ENCODE data around the gene AP2B1.
"Not testable (repeated sequence)": the region's sequence is repeated elsewhere in the genome, so short reads cannot be mapped to it uniquely, and the experiment has no call there.

AP2B1 gene

DNA sequence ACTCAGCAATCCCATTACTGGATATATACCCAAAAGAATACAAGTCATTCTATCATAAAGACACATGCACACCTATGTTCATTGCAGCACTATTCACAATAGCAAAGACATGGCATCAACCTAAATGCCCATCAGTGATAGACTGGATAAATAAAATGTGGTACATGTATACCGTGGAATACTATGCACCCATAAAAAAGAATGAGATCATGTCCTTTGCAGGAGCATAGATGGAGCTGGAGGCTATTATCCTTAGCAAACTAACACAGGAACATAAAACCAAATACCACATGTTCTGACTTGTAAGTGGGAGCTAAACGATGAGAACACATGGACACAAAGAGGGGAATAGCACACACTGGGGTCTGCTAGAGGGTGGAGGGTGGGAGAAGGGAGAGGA is 116.2 kb downstream of the AP2B1 start:
- ATAC-seq, result not testable (repeated sequence)

DNA sequence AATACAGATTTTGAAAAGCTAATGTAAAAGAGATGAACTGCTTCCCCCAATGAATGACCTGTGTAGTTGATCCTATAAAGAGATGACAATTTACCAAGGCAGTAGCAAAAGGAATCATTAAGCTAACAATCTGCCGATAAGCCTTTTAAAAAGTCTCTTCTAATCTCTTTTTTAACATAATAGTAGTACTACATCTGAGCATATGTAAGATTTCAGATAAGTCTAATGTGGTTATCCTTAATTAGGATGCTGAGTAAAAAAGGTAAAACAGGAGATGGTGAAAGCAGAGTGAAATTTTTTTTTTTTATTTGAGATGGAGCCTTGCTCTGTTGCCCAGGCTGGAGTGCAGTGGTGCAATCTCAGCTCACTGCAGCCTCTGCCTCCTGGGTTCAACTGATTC is 118.1 kb downstream of the AP2B1 start:
- no peak for ATAC-seq

DNA sequence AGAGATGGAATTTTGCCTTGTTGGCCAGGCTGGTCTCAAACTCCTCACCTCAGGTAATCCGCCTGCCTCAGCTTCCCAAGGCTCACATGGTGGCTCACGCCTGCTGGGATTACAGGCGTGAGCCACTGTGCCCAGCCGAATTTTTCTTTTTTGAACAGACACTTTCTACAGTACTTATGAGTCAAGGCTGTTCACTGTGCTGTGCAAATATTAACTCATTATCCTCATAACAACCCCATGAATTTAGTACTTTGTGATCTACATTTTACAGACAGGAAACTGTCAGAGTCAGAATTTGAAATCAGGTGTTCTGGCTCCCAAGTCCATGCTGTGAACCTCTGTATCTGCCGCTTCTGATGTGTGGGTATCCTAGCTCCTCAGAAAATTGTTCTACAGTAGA is 118.6 kb downstream of the AP2B1 start:
- no peak for ATAC-seq

DNA sequence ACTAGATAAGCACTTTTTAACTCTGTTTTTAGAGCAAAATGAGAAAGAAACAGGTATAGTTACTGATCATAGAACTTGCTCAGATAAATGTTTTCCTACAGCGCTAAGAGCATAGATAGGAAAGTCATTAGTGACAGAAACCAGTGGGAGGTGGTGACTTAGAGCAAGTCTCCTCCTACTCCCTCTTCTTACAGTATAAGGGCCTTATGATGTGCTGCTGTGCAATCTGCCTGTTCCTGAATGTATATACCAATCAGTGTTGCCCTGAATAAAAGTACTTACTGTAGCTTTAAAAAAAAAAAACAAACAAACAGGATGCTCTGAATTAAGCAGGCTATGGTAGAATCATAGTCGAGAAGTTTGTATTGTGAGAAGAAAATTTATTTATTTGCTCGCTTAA is 121.0 kb downstream of the AP2B1 start:
- peak; percentile 73 to 91 for ATAC-seq

DNA sequence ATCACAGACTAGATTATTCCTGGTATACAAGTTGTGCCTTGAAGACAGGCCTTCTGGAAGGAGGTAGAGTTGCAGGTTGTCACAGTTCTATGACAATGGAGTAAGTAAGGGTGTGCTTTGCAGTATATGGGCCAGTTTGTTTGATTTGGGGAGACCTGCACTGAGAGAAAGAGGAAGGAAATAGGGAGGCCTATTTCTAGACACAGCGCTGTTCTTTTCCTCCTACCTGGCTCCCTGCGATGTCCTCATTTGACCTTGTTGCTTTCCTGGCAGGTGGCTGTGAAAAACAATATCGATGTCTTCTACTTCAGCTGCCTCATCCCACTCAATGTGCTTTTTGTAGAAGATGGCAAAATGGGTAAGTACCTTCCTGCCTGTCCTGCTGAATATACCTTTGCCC is 121.8 kb downstream of the AP2B1 start:
- ATAC-seq, result no peak

DNA sequence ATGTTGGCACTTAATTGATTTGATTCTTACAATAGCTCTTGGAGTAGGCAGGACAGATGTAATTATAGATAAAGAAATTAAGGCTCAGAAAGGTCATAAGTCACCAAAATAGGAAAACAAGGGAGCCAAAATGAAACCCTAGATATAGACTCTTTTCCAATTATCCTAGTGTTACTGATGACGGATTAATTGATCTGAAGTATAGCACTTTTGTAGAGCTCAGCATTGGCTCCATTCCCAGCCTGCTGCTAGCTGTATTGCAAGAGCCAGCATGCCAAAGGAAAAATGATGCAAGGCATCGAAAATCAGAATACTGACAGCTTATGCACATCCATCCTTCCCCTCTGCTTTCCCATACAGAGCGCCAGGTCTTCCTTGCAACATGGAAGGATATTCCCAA is 122.8 kb downstream of the AP2B1 start:
- no peak for ATAC-seq

DNA sequence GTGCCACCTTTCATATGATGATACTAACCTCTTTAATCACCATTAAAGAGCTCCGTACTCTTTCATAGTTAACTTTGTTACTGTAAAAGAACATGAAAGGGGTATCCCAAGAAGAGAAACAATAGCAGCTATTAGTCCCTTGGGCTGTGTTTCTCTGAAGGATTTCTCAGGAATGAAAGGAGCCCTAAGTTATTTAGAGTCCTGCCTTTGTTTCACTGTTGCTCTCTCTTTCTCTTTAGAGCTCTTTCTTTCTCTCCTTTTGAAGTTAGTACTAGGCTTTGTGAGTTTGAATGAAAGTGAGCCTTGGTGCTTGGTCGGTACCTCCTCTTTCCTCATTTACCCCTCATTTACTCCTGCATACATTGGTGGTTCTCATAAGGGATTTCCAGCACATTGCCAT is 123.8 kb downstream of the AP2B1 start:
- no peak for ATAC-seq

DNA sequence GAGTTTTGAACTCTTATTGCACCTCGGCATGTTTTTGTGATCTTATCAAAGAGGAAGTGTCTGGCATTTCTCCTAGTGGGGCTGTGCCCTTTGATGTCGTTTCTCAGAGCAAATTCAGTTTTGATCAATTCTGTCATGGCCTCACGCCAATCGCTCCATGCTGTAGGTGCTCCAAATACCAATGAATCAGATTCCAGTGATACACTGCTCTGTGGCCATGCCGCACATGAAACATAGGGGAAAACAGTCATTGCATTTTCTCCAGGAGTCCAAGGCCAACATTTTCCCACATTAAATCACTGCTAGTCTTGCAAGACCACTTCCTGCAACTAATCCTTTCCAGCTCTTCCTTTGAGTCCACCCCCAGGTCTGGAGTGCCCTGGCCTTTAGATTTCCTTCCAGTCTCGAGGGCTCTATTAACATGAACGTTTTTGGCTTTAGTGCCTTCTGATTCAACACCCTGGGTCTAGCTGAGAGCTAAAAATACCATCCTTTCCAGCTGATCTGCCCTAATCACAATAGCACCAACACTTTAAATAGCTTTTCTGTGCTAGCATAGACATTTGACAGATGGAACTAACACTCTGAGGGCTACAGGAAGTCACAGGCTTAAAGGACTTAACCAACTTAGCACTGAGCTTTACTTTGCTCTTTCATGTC is 126.1 kb downstream of the AP2B1 start:
- no peak for ATAC-seq

DNA sequence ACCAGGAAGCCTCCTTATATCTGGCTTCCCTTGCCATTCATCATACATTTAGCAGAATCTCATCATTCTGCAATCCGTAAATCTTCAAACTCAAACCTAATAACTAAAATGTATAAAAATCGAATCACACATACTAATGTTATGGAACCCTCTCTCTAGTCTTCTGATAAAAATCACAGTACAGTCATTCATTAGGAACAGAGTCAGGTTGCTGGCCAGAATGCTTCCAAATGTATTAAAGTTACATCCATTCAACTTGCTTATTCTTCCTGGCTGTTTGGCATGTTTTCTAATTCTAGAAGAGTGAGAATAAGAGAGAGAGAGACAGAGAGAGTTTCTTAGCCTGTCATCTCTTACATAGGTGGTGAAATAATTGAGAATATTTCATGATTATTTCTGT is 127.9 kb downstream of the AP2B1 start:
- ATAC-seq, result no peak

DNA sequence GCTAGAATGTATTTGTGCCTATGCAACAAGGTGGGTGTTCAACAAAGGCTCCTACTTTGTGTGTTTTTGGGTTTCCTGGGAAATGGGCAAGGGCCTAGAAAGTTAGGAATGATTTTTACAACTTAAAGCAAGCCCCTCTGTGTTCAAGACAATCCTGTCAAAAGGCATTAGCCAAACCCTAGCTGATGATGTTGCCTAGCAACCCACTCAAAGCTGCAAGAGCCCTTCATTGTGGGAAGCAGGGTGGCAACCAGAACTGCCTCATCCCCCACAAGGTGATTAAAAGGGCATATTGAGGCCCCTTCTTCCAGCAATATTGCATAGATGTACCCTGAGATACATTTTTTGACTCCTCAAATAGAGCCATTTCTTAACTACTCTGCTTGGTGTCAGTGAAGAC is 128.3 kb downstream of the AP2B1 start:
- no peak for ATAC-seq

DNA sequence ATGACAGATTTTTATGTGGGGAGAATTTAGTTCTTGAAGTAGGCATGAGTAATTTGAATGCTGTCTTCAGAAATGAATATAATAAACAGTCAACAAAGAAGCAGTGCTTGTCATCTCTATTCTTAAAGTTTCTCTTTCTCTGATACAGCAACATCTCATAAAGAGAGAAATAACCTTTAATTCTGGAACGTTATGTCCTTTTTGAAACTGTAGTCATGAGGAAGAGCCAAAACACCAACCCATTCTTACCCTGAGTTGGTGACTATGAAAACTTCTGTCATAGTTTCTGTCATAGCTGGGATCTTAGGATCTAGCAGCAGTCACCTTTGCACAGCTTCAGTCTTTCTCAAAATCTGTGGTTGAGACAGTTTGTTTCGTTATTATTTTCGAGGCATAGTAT is 129.1 kb downstream of the AP2B1 start:
- peak in 1 of 2 donors; percentile 20 for ATAC-seq

DNA sequence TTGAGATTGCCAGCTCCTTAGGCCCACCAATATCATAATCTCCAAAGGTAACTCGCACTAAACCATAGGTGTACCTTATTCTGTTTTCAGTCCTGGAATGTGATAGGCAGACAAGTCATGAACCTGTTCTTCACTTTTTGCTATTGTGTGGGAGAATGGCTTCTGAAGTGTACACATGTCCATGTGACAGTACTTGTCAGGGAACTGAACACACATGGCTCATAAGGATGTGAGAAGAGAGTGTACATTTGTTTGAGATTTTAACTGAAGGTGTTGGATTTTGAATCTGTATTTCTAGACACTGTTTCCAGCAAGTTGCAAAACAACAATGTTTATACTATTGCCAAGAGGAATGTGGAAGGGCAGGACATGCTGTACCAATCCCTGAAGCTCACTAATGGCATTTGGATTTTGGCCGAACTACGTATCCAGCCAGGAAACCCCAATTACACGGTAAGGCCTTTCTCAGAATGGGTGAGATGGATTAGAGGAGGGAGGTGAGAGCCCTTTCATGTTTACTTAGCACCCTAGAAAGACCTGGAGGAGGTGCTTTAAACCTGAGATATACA is 129.9 kb downstream of the AP2B1 start:
- no peak for ATAC-seq

DNA sequence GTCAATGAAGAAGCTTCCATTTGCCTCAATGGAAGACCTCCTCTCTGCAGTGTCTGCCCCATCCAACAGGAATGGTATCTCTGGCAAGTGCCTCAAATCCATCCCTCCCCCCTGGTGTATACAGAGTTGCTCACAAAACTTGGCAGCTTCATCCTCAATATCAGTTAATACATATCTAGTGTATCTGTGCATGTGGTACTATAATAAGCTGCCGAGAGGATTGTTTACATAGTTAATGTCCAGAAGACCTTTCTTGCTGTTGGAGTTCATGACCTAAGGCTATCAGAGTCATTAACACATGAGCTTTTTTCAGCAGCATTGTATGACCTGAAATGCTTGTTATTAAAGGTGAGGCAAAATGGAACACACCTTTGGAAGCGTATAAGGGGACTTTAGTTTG is 130.4 kb downstream of the AP2B1 start:
- ATAC-seq, result no peak

DNA sequence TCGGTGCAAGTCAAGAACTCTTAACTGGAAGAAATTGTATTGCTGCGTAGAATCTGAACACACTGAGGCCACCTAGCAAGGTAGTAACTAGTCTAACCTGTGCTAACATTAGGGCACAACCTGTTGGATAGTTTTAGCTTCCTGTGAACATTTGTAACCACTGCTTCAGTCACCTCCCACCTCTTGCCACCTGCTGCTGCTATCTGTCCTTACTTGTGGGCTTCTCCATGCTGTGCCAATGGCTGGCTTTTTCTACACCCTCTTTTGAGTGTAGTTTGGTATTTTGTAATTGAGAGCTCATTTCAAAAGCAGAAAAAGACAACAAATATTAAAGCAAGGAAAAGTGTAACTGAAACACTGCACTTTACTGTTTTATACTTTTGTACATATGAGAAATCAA is 136.6 kb downstream of the AP2B1 start:
- no peak for ATAC-seq

DNA sequence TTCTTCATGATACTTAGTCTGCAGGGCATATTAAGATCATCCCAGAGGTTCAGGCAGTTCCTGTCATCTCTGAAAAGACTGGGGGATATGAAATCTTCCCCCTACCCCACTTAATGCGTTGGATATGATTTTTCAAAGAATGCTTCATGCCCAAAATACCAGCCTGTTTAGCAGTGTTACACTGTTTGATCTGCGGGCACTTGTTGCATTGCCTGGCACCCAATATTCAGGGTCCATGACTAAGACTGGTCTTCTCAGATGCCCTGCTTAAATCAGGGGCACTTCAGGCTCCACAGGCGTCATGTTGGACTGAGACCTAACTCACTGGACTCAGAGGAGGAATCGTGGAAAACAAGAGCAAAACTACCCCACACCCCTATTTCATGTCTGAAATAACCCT is 137.9 kb downstream of the AP2B1 start:
- no peak for ATAC-seq

DNA sequence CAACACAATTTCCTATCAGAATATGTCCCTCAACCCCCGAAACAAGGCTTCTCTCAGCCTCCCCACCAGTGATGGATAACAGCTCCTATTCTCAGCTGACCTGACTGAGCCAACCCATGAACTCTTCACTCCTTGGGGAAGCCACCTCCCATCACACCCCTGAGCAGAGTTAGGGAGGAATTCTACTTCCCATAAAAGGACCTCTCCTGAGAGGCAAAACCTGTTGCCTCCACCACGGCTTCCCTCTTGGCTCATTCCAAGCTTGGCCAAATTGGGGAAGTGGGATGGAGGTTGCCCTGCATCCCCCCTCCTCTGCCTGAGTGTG is 138.6 kb downstream of the AP2B1 start:
- no peak for ATAC-seq

DNA sequence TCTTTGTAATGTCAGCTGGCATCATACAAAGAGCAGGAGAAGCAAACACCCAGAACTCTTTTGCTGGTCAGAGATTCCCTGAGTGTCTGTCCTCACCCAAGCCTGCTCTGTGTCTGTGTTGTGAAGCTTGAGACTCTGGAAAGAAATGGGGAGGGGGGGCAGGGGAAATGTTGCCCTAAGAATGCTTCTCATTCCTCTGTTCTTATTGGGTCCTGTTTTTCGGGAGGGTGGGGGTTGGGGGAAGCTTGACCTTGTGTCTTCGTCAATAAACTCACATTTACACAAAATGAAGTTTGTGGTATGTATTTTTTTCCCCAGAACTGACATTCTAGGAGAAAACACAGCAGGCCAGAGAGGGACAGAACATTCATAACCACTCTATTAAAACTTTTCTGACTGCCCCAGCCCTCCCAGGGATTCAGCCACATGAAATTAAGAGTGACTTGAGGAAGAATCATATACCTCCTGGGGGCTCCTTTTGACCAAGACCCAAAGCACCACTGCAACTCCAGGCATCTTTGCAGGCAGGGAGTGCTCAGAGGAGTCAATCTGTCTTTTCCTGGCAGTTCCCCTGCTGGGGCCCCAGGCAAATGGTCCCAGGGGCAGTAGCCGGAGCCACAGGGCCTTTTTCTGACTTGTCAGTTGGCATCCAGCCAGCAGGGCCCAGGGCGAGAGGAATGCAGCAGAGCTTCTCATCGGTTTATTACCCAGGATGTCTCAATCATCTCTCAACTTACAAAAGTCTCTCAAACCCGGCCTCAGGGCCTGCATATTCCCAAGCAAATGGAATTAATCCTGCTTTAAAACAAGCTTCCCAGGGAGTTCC is 139.2 kb downstream of the AP2B1 start:
- no peak for ATAC-seq

DNA sequence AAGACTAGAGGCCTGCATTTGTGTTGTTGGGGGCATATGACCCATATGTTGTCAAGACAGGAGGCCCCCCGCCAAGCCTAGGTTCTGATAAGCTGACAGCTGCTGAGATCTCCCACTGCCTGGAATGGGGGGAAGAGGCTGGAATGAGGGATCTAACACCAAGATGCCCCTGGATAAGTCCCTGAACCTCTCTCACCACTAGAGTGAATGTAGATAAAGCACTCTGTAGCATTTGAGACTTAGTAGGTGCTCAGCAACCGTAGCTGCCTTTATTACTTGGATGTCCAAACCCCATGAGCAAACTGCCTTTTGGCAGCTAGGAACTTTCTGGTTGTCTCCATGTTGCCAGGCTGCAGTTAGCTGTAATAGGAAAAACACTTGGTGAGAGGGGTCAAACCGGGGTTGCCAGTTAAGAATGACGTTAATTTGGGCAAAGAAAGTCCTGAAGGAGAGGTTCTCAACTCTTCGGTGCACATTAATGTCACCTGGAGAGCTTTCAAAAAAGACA is 139.9 kb downstream of the AP2B1 start:
- ATAC-seq, result no peak

DNA sequence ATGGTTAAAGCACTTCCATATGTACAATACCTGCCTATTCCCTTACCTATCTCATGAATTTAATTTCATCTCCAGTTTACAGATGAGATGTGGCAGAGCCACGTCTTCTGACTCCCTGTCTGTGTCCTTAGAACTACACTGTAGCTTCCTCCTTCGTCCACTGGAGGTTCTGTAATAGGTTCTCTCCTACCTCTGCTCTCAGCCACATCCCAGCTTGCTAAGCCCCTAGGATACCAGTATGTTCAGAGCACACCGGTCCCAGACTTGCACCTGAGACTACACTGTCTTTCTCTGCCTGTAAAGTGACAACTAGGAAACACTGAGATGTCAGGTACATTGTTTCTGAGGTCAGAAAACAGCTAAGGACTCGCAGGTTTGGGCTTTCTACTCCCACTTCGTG is 140.5 kb downstream of the AP2B1 start:
- ATAC-seq, result no peak

DNA sequence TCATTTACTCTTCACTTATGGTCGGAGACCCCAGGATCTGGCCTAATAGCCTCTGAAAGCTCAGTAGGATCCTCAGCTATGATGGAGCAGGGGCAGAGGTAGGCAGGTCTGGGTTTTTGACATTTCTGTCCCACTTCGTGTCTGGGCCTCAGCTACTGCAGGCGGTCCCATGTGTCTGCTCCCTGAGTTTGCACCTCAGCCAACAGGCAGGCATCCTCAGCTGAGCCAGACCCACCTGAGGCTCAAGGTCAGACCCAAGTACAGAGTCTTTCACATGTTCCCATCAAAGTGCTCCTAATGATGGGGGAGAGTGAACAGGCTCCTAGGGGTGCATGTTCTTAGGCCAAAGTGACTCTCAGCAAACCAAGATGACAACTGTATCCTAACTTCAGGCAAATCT is 141.4 kb downstream of the AP2B1 start:
- ATAC-seq, result no peak

DNA sequence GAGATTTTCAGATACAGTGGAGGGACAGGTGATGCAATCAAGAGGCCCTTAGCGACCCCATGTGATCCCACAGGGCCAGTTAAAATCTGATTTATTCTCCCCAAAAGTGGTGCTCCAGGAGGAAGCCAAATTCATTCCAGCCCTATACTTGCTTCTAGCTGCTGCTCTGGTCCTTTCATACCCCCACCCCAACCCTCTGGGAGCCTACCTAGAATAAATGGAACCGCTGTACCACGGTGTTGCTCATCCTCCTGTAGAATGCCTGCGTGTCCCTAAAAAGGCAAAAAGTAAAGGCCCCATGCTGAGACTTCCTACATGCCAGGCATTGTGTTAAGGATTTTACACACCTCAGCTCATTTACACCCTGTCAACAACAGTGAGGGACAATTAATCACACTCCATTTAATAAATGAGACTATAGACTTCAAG is 142.3 kb downstream of the AP2B1 start:
- no peak for ATAC-seq

DNA sequence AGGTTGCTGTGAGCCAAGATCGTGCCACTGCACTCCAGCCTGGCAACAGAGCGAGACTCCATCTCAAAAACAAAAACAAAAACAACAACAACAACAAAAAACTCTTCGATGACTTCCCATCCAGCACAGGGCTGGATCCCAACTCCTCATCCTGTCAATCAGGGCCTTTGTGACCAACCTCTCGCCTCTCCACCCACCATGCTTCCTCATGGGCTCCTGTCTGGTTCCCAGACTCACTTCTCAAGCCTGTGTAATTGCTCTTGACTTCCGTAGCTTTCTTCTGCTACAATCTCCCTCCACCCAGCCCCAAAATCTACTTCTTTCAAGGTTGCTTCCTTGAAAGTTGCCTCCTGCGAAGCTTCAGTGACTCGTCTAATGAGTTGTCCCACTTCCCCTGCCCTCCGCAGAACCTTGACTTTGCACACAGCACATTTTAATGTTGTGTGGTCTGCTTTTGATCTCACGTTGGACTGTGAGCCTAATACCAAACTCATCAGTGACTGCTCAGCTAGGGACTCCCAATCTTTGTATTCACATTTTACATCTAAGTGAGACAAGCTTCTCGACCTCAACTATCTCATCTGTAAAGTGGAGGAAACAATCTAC is 143.4 kb downstream of the AP2B1 start:
- ATAC-seq, result no peak

DNA sequence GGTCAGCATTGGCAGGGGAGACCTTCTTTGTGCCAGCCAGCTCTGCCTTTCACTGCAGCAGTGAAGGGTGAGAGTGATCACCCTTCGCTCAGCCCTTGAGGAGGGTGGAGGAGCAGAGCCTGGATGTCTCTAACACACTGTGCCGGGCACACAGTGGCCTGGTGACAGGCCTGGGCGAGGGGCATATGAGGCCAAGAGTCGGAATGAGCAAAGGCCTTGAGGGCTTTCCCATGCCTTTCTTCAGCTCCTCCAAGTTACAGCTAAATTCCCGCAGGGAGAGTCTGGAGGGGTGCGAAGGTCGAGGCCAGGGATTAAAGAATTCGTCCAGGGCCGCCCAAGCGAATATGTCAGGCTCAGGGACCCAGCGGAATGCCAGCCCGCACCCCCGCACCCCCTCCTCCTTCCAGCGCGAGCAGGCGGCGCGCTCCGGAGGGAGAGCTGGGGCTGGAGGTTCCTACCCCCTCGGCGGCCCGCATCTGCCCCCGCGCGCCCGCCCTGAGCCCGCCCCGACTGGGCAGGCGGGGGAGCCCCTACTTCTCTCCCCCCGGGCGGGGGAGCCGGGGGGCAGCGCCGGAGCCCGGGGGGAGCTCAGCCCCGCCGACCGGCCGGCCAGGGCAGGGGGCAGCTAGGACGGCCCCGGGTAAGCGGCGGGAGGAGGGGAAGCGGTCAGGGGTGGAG is 144.3 kb downstream of the AP2B1 start, which contains the start of gene RASL10B:
RASL10B (plus strand) TSS at position 401 of the 678 bp plus-strand sequence. CDS start 3,546 bp downstream, outside the sequence.
- peak; percentile 55 to 65 for ATAC-seq

All from activated CD4-positive, CD25-positive, alpha-beta regulatory T cell treated with anti-CD3 and anti-CD28 coated beads, Interleukin-2, amount 50 U/mL, for 24 hours (primary cell).